Endothelial cell of umbilical vein (primary cell): ENCODE measurements around the gene ADAMTS19.

Source experiments
- EZH2 ChIP-seq: IDR thresholded peaks from 2 replicates; pipeline ENCODE4 v1.6.1; 2012; ENCODE audit warnings: borderline replicate concordance, low read depth, mild to moderate bottlenecking, moderate library complexity, low read length, inconsistent platforms; ENCODE audit not compliant: severe bottlenecking
- JUN ChIP-seq: IDR thresholded peaks from 2 replicates; pipeline ENCODE4 v1.6.1; 2011; ENCODE audit warnings: borderline replicate concordance, low read depth; ENCODE audit not compliant: insufficient read length, insufficient read depth
- MAX ChIP-seq: IDR thresholded peaks from 2 replicates; pipeline ENCODE4 v1.6.1; 2011; ENCODE audit not compliant: insufficient read depth, insufficient read length
- MYC ChIP-seq: IDR thresholded peaks from one replicate; pipeline ENCODE4 v1.6.1; 2011; ENCODE audit warnings: mild to moderate bottlenecking, low read depth, low read length
- POLR2A ChIP-seq: IDR thresholded peaks from 2 replicates; pipeline ENCODE4 v1.6.1; 2012; ENCODE audit warnings: low read depth, mild to moderate bottlenecking, control low read depth, low read length
- POLR2AphosphoS5 ChIP-seq: IDR thresholded peaks from 2 replicates; pipeline ENCODE4 v1.6.1; 2012; ENCODE audit warnings: low read depth, mild to moderate bottlenecking, control low read depth, low read length, moderate library complexity; ENCODE audit not compliant: insufficient read depth
- TF ChIP-seq, protein P1 (sequence below), 2 donors: IDR thresholded peaks; 1 replicate in 1 of 2; 2 replicates in 1 of 2; pipeline ENCODE4 v1.5.1; 2011; ENCODE audit warnings: low read length in 2 of 2, mild to moderate bottlenecking in 2 of 2, moderate library complexity in 2 of 2, control low read depth in 1 of 2, inconsistent platforms in 1 of 2, low read depth in 1 of 2; ENCODE audit not compliant: insufficient read depth in 1 of 2; ENCODE audit errors: extremely low read depth in 1 of 2

DNA sequence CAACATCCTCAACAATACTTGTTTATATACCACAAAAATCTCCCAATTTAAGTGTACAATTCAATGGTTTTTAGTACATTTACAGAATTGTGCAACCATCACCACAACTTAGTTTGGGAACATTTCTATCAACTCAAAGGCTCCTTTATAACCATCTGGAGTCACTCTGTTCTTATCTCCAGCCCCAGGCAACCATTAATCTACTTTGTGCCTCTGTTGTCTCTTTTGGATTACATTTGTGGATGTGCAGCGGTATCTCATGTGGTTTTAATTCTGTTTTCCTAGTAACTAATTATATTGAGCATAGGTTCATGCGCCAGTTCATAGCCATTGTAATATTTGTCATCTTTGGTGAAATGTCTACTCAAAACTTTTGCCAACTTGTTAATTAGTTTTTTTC, 14.4 kb downstream of the ADAMTS19 start:
- TF ChIP-seq, protein P1, sequence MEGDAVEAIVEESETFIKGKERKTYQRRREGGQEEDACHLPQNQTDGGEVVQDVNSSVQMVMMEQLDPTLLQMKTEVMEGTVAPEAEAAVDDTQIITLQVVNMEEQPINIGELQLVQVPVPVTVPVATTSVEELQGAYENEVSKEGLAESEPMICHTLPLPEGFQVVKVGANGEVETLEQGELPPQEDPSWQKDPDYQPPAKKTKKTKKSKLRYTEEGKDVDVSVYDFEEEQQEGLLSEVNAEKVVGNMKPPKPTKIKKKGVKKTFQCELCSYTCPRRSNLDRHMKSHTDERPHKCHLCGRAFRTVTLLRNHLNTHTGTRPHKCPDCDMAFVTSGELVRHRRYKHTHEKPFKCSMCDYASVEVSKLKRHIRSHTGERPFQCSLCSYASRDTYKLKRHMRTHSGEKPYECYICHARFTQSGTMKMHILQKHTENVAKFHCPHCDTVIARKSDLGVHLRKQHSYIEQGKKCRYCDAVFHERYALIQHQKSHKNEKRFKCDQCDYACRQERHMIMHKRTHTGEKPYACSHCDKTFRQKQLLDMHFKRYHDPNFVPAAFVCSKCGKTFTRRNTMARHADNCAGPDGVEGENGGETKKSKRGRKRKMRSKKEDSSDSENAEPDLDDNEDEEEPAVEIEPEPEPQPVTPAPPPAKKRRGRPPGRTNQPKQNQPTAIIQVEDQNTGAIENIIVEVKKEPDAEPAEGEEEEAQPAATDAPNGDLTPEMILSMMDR (IDR thresholded peaks at IDR 0.05; ENCODE audit: extremely low read depth in 1 of 2, insufficient read depth in 1 of 2, low read depth in 1 of 2, low read length in 2 of 2), result no peak
- no peak for TF ChIP-seq MAX
- no peak for TF ChIP-seq POLR2AphosphoS5
- TF ChIP-seq EZH2, result no peak
- TF ChIP-seq POLR2A, result no peak
- TF ChIP-seq MYC, result no peak
- no peak for TF ChIP-seq JUN
